Measurements from ENCODE around the gene SOX12. TPM values are rescaled to one million over a fixed set of nuclear protein-coding genes. Genes with fewer than 3 reads are reported as not detected.
A peak's percentile ranks its signal among the peaks of the same experiment; 100 is the strongest.

Gene SOX12
- total RNA-seq, 1 donor: 1.3 TPM

DNA sequence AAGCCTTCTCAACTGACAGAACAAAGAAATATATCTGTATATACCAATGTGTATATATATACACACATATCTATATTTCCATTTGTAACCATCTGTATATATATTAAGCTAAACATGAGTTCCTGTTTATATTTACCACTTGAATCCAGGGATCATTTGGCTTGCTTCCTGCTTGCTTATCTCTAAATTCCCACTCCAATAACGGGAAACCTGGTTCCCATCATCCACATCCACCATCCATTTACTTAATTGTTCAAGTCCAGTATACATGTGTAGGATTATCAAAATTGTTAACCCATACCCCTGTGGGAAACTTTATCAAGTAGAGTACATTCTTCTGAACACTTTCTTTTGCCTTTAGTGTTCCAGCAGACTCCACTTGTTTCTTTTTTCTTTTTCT is 12.5 kb upstream of the SOX12 start:
- H3K27me3 ChIP-seq (ENCODE audit: insufficient read depth, low read length): no peaks in the 10 kb centered on the region
- no peak overlapping the region for H3K4me3 ChIP-seq (ENCODE audit: low read length)
- H3K4me1 ChIP-seq (ENCODE audit: insufficient read depth, low read length): peaks cover 20% of the 10 kb centered on the region
- no peaks in the 10 kb centered on the region for H3K9me3 ChIP-seq (ENCODE audit: low read depth, low read length)

DNA sequence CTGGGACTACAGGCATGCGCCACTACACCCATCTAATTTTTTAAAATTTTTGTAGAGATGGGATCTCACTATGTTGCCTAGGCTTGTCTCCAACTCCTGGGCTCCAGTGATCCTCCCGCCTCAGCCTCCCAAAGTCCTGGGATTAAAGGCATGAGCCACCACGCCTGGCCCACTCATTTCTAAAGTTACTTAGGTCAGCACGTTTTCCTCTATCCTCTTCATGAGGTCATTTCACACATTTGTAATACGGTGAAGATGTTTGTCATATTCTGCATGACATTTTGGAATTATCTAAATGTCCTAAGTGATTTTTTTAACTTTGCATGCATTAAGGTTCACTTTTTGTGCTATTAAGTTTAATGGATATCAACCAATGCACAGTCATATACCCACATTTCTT is 11.9 kb upstream of the SOX12 start:
- H3K9me3 ChIP-seq (ENCODE audit: low read depth, low read length): no peaks in the 10 kb centered on the region
- H3K4me3 ChIP-seq (ENCODE audit: low read length): no peak overlapping the region
- H3K4me1 ChIP-seq (ENCODE audit: insufficient read depth, low read length): peaks cover 20% of the 10 kb centered on the region
- H3K27me3 ChIP-seq (ENCODE audit: insufficient read depth, low read length): no peaks in the 10 kb centered on the region

DNA sequence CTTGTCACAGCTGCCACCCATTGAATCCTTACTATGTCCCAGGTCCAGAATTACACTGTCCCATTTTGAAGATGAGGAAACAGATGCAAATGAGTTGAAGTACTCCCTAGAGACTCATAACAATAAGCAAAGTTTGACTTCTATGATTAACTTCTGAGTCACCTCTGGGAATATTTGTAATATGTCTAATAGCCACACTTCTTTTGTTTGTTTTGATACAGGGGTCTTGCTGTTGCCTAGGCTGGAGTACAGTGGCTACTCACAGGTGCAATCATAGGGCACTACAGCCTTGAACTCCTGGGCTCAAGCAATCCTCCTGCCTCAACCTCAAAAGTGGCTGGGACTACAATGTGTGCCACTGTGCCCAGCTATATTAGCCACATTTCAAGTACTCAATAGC is 11.4 kb upstream of the SOX12 start:
- no peaks in the 10 kb centered on the region for H3K9me3 ChIP-seq (ENCODE audit: low read depth, low read length)
- H3K4me1 ChIP-seq (ENCODE audit: insufficient read depth, low read length): peaks cover 20% of the 10 kb centered on the region
- H3K27me3 ChIP-seq (ENCODE audit: insufficient read depth, low read length): no peaks in the 10 kb centered on the region
- H3K4me3 ChIP-seq (ENCODE audit: low read length): no peak overlapping the region

DNA sequence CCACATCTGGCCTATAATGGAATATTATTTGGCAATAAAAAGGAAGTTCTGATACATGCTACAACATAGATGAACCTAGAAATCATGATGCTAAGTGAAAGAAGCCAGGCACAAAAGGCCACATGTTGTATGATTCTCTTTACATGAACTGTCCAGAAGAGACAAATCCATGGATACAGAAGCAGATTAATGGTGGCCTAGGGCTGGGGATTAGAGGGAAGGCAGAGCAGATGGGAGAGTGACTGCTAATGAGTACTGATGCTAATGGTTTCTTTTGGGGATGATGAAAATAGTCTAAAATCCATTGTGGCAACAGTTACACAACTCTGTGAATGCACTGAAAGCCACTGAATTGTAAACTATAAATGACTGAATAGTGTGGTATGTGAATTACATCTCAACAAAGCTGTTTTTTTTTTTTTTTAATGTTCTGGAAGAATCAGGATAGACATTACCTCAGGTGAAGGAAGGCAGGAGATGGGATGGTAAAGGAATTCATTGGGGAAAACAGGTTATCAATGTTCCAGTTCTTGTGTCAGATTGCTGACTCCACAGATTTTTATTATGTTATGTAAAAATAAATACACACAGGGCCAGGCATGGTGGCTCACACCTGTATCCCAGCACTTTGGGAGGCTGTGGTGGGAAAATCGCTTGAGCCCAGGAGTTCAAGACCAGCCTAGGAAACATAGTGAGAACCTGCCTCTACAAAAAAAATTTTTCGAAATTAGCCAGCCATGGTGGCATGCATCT is 8.9 kb upstream of the SOX12 start:
- Histone ChIP-seq H3K4me1 (ENCODE audit: insufficient read depth, low read length) (peaks cover 7% of the 10 kb centered on the region), H3K4me3 (ENCODE audit: low read length) (no peak overlapping the region), H3K9me3 (ENCODE audit: low read depth, low read length) (no peaks in the 10 kb centered on the region), H3K27me3 (ENCODE audit: insufficient read depth, low read length) (no peaks in the 10 kb centered on the region)

DNA sequence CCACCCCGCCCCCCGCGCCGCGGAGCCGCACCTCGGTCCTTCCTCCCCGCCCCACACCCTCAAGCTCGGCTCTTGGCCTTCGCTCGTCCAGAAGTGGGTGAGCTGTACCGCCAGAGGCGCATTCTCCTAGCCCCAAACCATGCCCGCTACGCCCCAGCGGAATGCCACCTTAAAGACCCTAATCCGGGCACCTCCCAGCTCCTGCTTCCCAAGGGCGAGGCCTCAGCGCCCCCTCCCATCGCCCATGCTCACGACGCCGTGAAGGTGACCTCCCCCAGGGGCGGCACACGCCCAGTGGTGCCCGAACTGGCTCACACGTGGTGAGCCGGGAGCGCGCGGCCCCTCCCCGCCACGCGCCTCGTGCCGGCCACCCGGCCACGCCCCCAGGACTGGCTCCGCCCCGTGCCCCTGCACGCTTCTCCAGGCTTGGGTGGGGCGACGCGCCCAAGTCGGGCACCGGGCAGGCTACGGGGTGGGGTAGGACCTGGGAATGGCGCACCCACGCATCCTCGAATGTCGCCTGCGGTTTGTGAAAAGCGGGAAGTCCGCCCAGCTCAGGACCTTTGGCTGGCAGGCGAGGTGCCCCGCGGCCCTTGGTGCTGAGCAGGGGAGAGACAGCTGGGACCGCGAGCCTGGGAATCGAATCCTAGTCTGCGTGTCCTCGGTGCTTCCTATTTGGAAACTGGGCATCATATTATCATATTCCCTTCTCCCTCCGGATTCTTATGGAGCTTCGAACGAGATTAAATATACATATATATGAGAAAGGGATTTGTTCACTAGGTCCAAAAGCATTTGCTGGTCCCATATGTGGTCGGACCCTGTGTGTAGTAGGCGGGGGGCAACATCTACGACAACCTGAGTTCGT is 941 bp upstream of the SOX12 start:
- Histone ChIP-seq H3K9me3 (ENCODE audit: low read depth, low read length) (no peaks in the 10 kb centered on the region), H3K4me1 (ENCODE audit: insufficient read depth, low read length) (peaks cover 30% of the 10 kb centered on the region), H3K27me3 (ENCODE audit: insufficient read depth, low read length) (no peaks in the 10 kb centered on the region), H3K4me3 (ENCODE audit: low read length) (peak overlapping the region; percentile 59)

GRCh38 chr20:325889-326644 is 715 bp downstream of the SOX12 start:
- Histone ChIP-seq H3K4me1 (ENCODE audit: insufficient read depth, low read length) (peaks cover 38% of the 10 kb centered on the region), H3K27me3 (ENCODE audit: insufficient read depth, low read length) (no peaks in the 10 kb centered on the region), H3K4me3 (ENCODE audit: low read length) (peak overlapping the region; percentile 59), H3K9me3 (ENCODE audit: low read depth, low read length) (no peaks in the 10 kb centered on the region)

DNA sequence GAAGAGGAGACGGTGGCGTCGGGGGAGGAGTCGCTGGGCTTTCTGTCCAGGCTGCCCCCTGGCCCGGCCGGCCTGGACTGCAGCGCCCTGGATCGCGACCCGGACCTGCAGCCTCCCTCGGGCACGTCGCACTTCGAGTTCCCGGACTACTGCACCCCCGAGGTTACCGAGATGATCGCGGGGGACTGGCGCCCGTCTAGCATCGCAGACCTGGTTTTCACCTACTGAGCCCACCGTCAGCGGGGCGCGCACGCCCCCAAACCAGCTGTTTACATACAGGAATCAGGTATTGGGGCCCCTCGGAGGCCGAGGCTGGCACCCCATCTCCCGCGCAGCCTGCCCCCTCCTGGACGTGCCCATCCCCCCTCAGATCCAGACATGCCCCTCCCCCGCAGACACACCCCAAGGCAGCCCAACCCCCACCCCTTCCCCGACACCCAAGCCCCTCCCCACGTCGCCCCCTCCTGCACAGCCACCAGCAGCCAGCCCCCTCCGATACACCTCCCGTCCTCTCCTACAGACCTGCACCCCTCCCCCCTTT is 1.4 kb downstream of the SOX12 start:
- H3K9me3 ChIP-seq (ENCODE audit: low read depth, low read length): no peaks in the 10 kb centered on the region
- H3K27me3 ChIP-seq (ENCODE audit: insufficient read depth, low read length): no peaks in the 10 kb centered on the region
- peak overlapping the region; percentile 59 for H3K4me3 ChIP-seq (ENCODE audit: low read length)
- H3K4me1 ChIP-seq (ENCODE audit: insufficient read depth, low read length): peaks cover 38% of the 10 kb centered on the region

DNA sequence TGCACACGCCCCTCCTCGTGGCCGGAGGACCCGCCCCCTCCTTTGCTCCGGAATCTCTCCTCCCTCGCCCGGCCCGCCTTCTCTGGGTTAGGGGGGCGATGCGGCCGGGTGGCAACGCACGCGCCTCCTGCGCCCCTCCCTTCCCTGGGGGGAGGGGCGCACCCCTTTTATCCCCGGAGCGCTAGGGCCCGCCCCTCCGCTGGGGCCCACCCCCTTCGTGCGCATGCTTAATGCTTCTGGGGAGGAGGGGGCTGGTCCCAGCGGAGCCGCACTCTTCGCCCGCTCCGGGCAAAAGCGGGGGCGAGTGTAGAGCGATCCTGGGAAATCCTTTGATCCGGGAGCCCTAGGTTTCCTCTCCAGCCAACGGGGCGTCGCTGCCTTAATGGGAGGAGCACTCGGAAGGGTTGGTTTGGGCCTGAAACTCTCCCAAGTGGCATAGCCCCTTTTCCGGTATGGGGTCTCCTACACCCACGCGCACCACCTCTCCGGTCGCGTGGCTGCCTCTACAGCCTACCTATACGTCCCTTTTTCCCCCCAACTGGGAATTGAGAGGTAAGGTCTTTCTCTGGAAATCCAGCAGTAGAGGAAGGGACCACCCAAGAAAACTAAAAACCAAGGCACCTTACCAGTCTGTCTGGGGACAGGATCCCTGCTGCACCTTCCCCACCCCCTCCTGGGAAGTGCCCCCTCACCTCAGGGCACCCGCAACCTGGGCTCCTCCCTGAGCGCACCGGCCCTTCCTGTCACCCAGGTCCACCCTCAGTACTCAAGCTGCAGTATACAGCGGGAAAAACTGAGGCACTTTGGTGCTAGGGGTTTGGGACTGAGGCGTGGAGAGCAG is 2.1 kb downstream of the SOX12 start:
- H3K27me3 ChIP-seq (ENCODE audit: insufficient read depth, low read length): no peaks in the 10 kb centered on the region
- peaks cover 38% of the 10 kb centered on the region for H3K4me1 ChIP-seq (ENCODE audit: insufficient read depth, low read length)
- no peaks in the 10 kb centered on the region for H3K9me3 ChIP-seq (ENCODE audit: low read depth, low read length)
- peak overlapping the region; percentile 15 for H3K4me3 ChIP-seq (ENCODE audit: low read length)

GRCh38 chr20:328027-328974 is 2.9 kb downstream of the SOX12 start:
- Histone ChIP-seq H3K9me3 (ENCODE audit: low read depth, low read length) (no peaks in the 10 kb centered on the region), H3K4me3 (ENCODE audit: low read length) (no peak overlapping the region), H3K4me1 (ENCODE audit: insufficient read depth, low read length) (peaks cover 38% of the 10 kb centered on the region), H3K27me3 (ENCODE audit: insufficient read depth, low read length) (no peaks in the 10 kb centered on the region)

GRCh38 chr20:328975-329695 is 3.8 kb downstream of the SOX12 start:
- H3K4me3 ChIP-seq (ENCODE audit: low read length): no peak overlapping the region
- peaks cover 32% of the 10 kb centered on the region for H3K4me1 ChIP-seq (ENCODE audit: insufficient read depth, low read length)
- no peaks in the 10 kb centered on the region for H3K27me3 ChIP-seq (ENCODE audit: insufficient read depth, low read length)
- H3K9me3 ChIP-seq (ENCODE audit: low read depth, low read length): no peaks in the 10 kb centered on the region

GRCh38 chr20:329851-330232 is 4.5 kb downstream of the SOX12 start:
- Histone ChIP-seq H3K9me3 (ENCODE audit: low read depth, low read length) (no peaks in the 10 kb centered on the region), H3K27me3 (ENCODE audit: insufficient read depth, low read length) (no peaks in the 10 kb centered on the region), H3K4me1 (ENCODE audit: insufficient read depth, low read length) (peaks cover 25% of the 10 kb centered on the region), H3K4me3 (ENCODE audit: low read length) (no peak overlapping the region)

DNA sequence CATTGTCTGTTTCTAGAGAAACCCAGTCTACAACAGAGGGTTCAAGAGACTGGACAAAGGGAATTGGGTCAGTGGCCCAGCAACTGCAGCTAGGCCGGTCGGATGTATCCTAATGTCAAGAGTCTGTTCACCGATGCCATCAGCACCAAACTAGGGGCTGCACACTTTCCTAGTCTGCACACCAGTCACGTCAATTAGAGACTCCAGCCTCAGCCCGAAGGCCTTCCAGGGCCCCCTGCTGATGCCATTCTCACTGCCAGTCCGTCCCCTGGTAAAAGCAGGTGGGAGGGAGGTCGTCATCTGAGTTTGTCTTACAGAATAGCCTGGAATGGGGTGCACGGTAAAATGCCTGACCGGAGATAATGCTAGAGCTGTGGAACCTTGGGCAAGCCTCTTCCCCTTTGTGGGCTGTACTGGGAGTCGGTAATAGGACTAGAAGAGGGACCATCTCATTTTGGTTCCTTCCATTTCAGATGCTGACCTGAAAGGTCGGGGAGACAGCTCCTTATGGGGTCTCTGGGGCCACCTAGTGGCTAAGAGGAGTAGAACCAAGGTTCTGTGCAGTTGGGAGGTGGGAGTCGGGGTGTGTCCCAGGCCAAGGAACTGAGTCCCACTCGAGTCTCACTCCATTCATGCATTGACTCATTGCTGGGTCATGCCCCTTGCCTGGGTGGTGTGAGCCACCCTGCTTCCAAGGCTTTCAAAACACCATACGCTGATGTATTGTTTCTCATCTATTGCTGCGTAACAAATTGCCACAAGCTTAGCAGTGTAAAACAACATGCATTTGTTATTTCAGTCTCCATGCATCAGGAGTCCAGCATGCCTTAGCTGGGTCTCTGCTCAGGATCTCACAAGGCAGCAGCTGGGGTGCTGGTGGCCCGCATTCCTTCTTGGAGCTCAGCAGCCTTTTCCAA is 5.1 kb downstream of the SOX12 start:
- H3K4me3 ChIP-seq (ENCODE audit: low read length): no peak overlapping the region
- H3K9me3 ChIP-seq (ENCODE audit: low read depth, low read length): no peaks in the 10 kb centered on the region

More for the DNA sequence above, 5.1 kb downstream of the SOX12 start:
- no peaks in the 10 kb centered on the region for H3K27me3 ChIP-seq (ENCODE audit: insufficient read depth, low read length)
- peaks cover 23% of the 10 kb centered on the region for H3K4me1 ChIP-seq (ENCODE audit: insufficient read depth, low read length)

Data from mononuclear cell (primary cell).